IMR-90 (cell line): ENCODE results near the gene ADCY5. TPM values are rescaled to one million over a fixed set of nuclear protein-coding genes. Genes with fewer than 3 reads are reported as not detected.

Experiments
- ATAC-seq: fragments of 200-7000 bp; cut with Tn5 transposase; 2 replicates; pipeline ENCODE4 v1.9.1; 2020; ENCODE audit warnings: low read depth, mild to moderate bottlenecking, moderate library complexity
- BruUV-seq: library from RNA; stranded (reverse); fragments of 400-500 nt; replicated peaks from 2 replicates; lab custom pipeline; 2021; lab: Mats Ljungman, UMichigan
- CTCF ChIA-PET: fragments of 300-600 bp; formaldehyde crosslinking; extraction: SDS; loops from one replicate; lab custom pipeline; 2021; ENCODE audit warnings: antibody characterized with exemption; lab: Yijun Ruan, JAX
- POLR2A ChIA-PET: fragments of 300-600 bp; sonication (Branson Sonifier 250); formaldehyde crosslinking; loops from one replicate; lab custom pipeline; 2022; ENCODE audit warnings: antibody characterized with exemption; ENCODE audit not compliant: unreplicated experiment; lab: Charles Lee
- DNase-seq: peaks from one replicate; pipeline ENCODE4 v3.0.0; 2013
- H2AFZ ChIP-seq: replicated peaks from 2 replicates; pipeline ENCODE3; 2013; ENCODE audit warnings: low read length, mild to moderate bottlenecking; ENCODE audit not compliant: poor library complexity
- H2AK5ac ChIP-seq: 2 replicates; pipeline ENCODE4 v1.6.1; 2013; ENCODE audit warnings: low read depth, low read length, inconsistent platforms
- H2AK9ac ChIP-seq: replicated peaks from 2 replicates; pipeline ENCODE3; 2013; ENCODE audit warnings: mild to moderate bottlenecking, low read depth, low read length, moderate library complexity; ENCODE audit not compliant: poor library complexity
- H2BK120ac ChIP-seq: 2 replicates; pipeline ENCODE4 v1.6.1; 2013; ENCODE audit warnings: low read depth, low read length, inconsistent platforms
- H2BK15ac ChIP-seq: 3 replicates; pipeline ENCODE4 v1.6.1; 2013; ENCODE audit warnings: low read depth, low read length, inconsistent platforms
- H2BK20ac ChIP-seq: 2 replicates; pipeline ENCODE4 v1.6.1; 2013; ENCODE audit warnings: low read depth, mild to moderate bottlenecking, inconsistent platforms, low read length, moderate library complexity
- H2BK5ac ChIP-seq: 2 replicates; pipeline ENCODE4 v1.6.1; 2013; ENCODE audit warnings: mild to moderate bottlenecking, low read depth, low read length, inconsistent platforms; ENCODE audit not compliant: poor library complexity, severe bottlenecking
- H3K14ac ChIP-seq: replicated peaks from 2 replicates; pipeline ENCODE4 v1.6.1; 2013; ENCODE audit warnings: low read depth, low read length, inconsistent platforms
- H3K18ac ChIP-seq: 2 replicates; pipeline ENCODE4 v1.6.1; 2013; ENCODE audit warnings: low read depth, low read length, control low read depth
- H3K23ac ChIP-seq: 2 replicates; pipeline ENCODE4 v1.6.1; 2013; ENCODE audit warnings: low read depth, low read length, inconsistent platforms
- H3K27ac ChIP-seq: 2 replicates; pipeline ENCODE4 v1.5.1; 2013; ENCODE audit warnings: mild to moderate bottlenecking, control low read depth, low read length; ENCODE audit not compliant: insufficient read depth
- H3K27me3 ChIP-seq: 2 replicates; pipeline ENCODE4 v1.6.1; 2013; ENCODE audit warnings: low read length; ENCODE audit not compliant: control insufficient read depth, insufficient read depth
- H3K36me3 ChIP-seq: 2 replicates; pipeline ENCODE4 v1.6.1; 2013; ENCODE audit warnings: low read length, mixed read lengths; ENCODE audit not compliant: control insufficient read depth, insufficient read depth
- H3K4ac ChIP-seq: 2 replicates; pipeline ENCODE4 v1.6.1; 2013; ENCODE audit warnings: low read depth, low read length, inconsistent platforms
- H3K4me1 ChIP-seq: 2 replicates; pipeline ENCODE4 v1.6.1; 2013; ENCODE audit warnings: low read length, mixed read lengths; ENCODE audit not compliant: control insufficient read depth, insufficient read depth
- H3K4me2 ChIP-seq: 2 replicates; pipeline ENCODE4 v1.6.1; 2013; ENCODE audit warnings: low read depth, mild to moderate bottlenecking, control low read depth, low read length, moderate library complexity
- H3K4me3 ChIP-seq: 2 replicates; pipeline ENCODE4 v1.5.1; 2013; ENCODE audit warnings: low read depth, mild to moderate bottlenecking, control low read depth, low read length, moderate library complexity; ENCODE audit not compliant: insufficient read depth
- H3K56ac ChIP-seq: 2 replicates; pipeline ENCODE4 v1.6.1; 2013; ENCODE audit warnings: low read length, inconsistent platforms; ENCODE audit not compliant: insufficient read depth; ENCODE audit errors: extremely low read depth
- H3K79me1 ChIP-seq, 2 experiments: 2 replicates each; pipeline ENCODE4 v1.6.1; 2013; ENCODE audit warnings: low read length in 2 of 2, inconsistent platforms in 1 of 2, low read depth in 1 of 2
- H3K9ac ChIP-seq: 2 replicates; pipeline ENCODE4 v1.6.1; 2013; ENCODE audit warnings: low read depth, low read length, control low read depth
- H3K9me1 ChIP-seq: 2 replicates; pipeline ENCODE4 v1.6.1; 2013; ENCODE audit warnings: low read length, inconsistent platforms; ENCODE audit not compliant: insufficient read depth
- H3K9me3 ChIP-seq: 2 replicates; pipeline ENCODE4 v1.6.1; 2013; ENCODE audit warnings: low read length; ENCODE audit not compliant: control insufficient read depth, insufficient read depth
- H4K20me1 ChIP-seq: 2 replicates; pipeline ENCODE4 v1.6.1; 2013; ENCODE audit warnings: low read length, inconsistent platforms; ENCODE audit not compliant: insufficient read depth
- H4K5ac ChIP-seq: 2 replicates; pipeline ENCODE4 v1.6.1; 2013; ENCODE audit warnings: mild to moderate bottlenecking, low read depth, low read length, control low read depth
- H4K8ac ChIP-seq, 2 experiments: 2 replicates each; pipeline ENCODE4 v1.6.1; 2013; ENCODE audit warnings: low read depth in 2 of 2, low read length in 2 of 2, control low read depth in 1 of 2, inconsistent platforms in 1 of 2
- H4K91ac ChIP-seq: 2 replicates; pipeline ENCODE4 v1.6.1; 2013; ENCODE audit warnings: low read depth, low read length, inconsistent platforms; ENCODE audit not compliant: insufficient read depth
- BHLHE40 ChIP-seq: fragments of 150-350 bp; IDR thresholded peaks from 2 replicates; pipeline ENCODE4 v1.6.1; 2016; ENCODE audit warnings: mild to moderate bottlenecking, low read depth, low read length
- CTCF ChIP-seq: conservative IDR thresholded peaks from 2 replicates; pipeline ENCODE4 v1.5.1; 2012; ENCODE audit warnings: mild to moderate bottlenecking, low read depth, low read length, improper control_type of control experiment
- ELK1 ChIP-seq: fragments of 150-350 bp; IDR thresholded peaks from 2 replicates; pipeline ENCODE4 v1.6.1; 2016; ENCODE audit warnings: low read depth, mild to moderate bottlenecking, low read length, moderate library complexity, borderline replicate concordance
- MAZ ChIP-seq: IDR thresholded peaks from 2 replicates; pipeline ENCODE4 v1.6.1; 2012; ENCODE audit warnings: low read depth, mild to moderate bottlenecking, low read length, improper control_type of control experiment, moderate library complexity, borderline replicate concordance
- MXI1 ChIP-seq: IDR thresholded peaks from 2 replicates; pipeline ENCODE4 v1.6.1; 2012; ENCODE audit warnings: low read depth, mild to moderate bottlenecking, low read length, moderate library complexity, borderline replicate concordance
- POLR2A ChIP-seq: IDR thresholded peaks from 2 replicates; pipeline ENCODE4 v1.6.1; 2012; ENCODE audit warnings: mild to moderate bottlenecking, low read depth, low read length
- RAD21 ChIP-seq: IDR thresholded peaks from 2 replicates; pipeline ENCODE4 v1.6.1; 2012; ENCODE audit warnings: low read length, improper control_type of control experiment
- RFX5 ChIP-seq: IDR thresholded peaks from 2 replicates; pipeline ENCODE4 v1.8.0; 2012; ENCODE audit warnings: low read depth, mild to moderate bottlenecking, low read length, moderate library complexity
- SMC3 ChIP-seq: fragments of 150-350 bp; IDR thresholded peaks from 2 replicates; pipeline ENCODE4 v1.6.1; 2016; ENCODE audit warnings: low read depth, mild to moderate bottlenecking, antibody characterized with exemption, low read length, moderate library complexity
- USF2 ChIP-seq: fragments of 150-350 bp; IDR thresholded peaks from 2 replicates; pipeline ENCODE4 v1.6.1; 2017; ENCODE audit warnings: mild to moderate bottlenecking, antibody characterized with exemption, low read length, low read depth
- whole genome bisulfite sequencing, 2 experiments: methylation state at CpG; one replicate each; pipeline versions ENCODE4 v1.1.5 to v1.1.7; 2013; ENCODE audit warnings: missing lambda C conversion rate in 2 of 2; ENCODE audit not compliant: insufficient read length in 1 of 2; ENCODE audit errors: extremely low coverage in 2 of 2; 5-methylcytosine and 5-hydroxymethylcytosine counted together
- dilution Hi-C: fragments of 300-500 bp; cut with HindIII; formaldehyde crosslinking; loops from one replicate; pipeline ENCODE4 v1.14.3; 2018; ENCODE audit warnings: low sequenced_read_pairs; ENCODE audit not compliant: unreplicated experiment
- in situ Hi-C: fragments of 300-500 bp; cut with MboI; formaldehyde crosslinking; loops from 3 replicates; pipeline ENCODE4 v1.14.3; 2019; ENCODE audit warnings: low sequenced_read_pairs, inconsistent platforms, mixed read lengths
- intact Hi-C: fragments of 100-400 bp; cut with micrococcal nuclease; formaldehyde crosslinking; loops from 2 replicates; pipeline ENCODE4 v1.10.0; 2022
- polyA plus RNA-seq, 3 experiments: library from polyadenylated mRNA; depleted of rRNA; stranded (reverse); fragments of >200 nt; gene quantifications; 2 replicates each; pipeline ENCODE4 v1.2.3, GENCODE V29; 2012; ENCODE audit warnings: low replicate concordance in 1 of 3
- total RNA-seq: library from RNA; depleted of rRNA; stranded (reverse); fragments of >200 nt; gene quantifications from 2 replicates; pipeline ENCODE4 v1.2.3, GENCODE V29; 2012

The ADCY5 gene
- total and polyA plus RNA-seq, 2 of the 4 experiments (the other 2 are of a cell fraction), result 0.14 to 0.18 TPM

- Histone ChIP-seq H2BK20ac (no peak overlapping the region), H3K4me2 (no peak overlapping the region), H4K8ac (no peak overlapping the region), H3K4me3 (no peak overlapping the region), H3K56ac (no peak overlapping the region), H3K27me3 (peaks cover 5% of the 10 kb centered on the region), H3K36me3 (peaks cover 5% of the 10 kb centered on the region; the same call in 1 of the 2 replicates), H2AK9ac (no peak overlapping the region), H3K14ac (no peak overlapping the region), H3K9ac (no peak overlapping the region), H3K18ac (no peak overlapping the region), H2AFZ (no peak overlapping the region), H2BK15ac (no peak overlapping the region), H3K4ac (no peak overlapping the region), H4K5ac (no peak overlapping the region), H2BK5ac (no peak overlapping the region), H3K27ac (no peak overlapping the region), H2BK120ac (no peak overlapping the region), H3K4me1 (no peaks in the 10 kb centered on the region), H4K91ac (no peak overlapping the region), H3K23ac (no peak overlapping the region), H2AK5ac (no peak overlapping the region), H3K9me1 (no peaks in the 10 kb centered on the region), H4K20me1 (no peaks in the 10 kb centered on the region), H3K79me1 (no peaks in the 10 kb centered on the region), H3K9me3 (no peaks in the 10 kb centered on the region)
- POLR2A ChIA-PET, result no interaction called here
- 0% methylated on average over 3 of the region's 8 CpGs; no CpG with 5 or more reads in 1 of the 2 experiments for WGBS, 2 experiments
- intact Hi-C loops, result loop anchor here (1.0 to 2.0 kb wide), 2 partner anchors 69 to 160 kb away; no protein-coding TSS in a partner anchor
- CTCF ChIA-PET, result interaction anchor here (0.8 to 1.2 kb wide), 3 partner anchors 9 to 162 kb away, joined by 5 to 9 read pairs (median 5); no protein-coding TSS in a partner anchor
- in situ Hi-C loops, result loop anchor here (5.0 kb wide), 1 partner anchor 162 kb away; no protein-coding TSS in a partner anchor
- peak; percentile 56 for DNase-seq
- no peak for TF ChIP-seq USF2
- no peak for TF ChIP-seq ELK1
- no peak for TF ChIP-seq MAZ
- no peak for TF ChIP-seq MXI1
- TF ChIP-seq SMC3, result peak; percentile 91
- no peak for TF ChIP-seq BHLHE40
- TF ChIP-seq POLR2A, result peak; percentile 56; the same call in 1 of the 2 replicates
- no peak for TF ChIP-seq RFX5
- TF ChIP-seq RAD21, result peak; percentile 94
- TF ChIP-seq CTCF, result peak; percentile 88
- peak; percentile 98 for ATAC-seq
- no TSS peak for BruUV-seq
- dilution Hi-C loops, result no loop called here
Measured at GRCh38 chr3:123489400-123490004, 40.6 kb upstream of the ADCY5 start.
